Osteoblast (primary cell): ENCODE results near the gene VAMP5. TPM values are rescaled to one million over a fixed set of nuclear protein-coding genes. Genes with fewer than 3 reads are reported as not detected.
"Not testable (repeated sequence)": the region's sequence is repeated elsewhere in the genome, so short reads cannot be mapped to it uniquely, and the experiment has no call there.

ENCODE experiments used
- DNase-seq: peaks from one replicate; pipeline ENCODE4 v3.0.0; 2011; ENCODE audit warnings: low spot score, mixed read lengths; ENCODE audit not compliant: insufficient read length; ENCODE audit errors: missing footprints
- H2AFZ ChIP-seq: 2 replicates; pipeline ENCODE4 v1.6.0; 2011; ENCODE audit warnings: mild to moderate bottlenecking, low read length
- H3K27ac ChIP-seq: 2 replicates; pipeline ENCODE4 v1.5.1; 2011; ENCODE audit warnings: mild to moderate bottlenecking, low read depth, low read length, moderate library complexity
- H3K27me3 ChIP-seq: 2 replicates; pipeline ENCODE4 v1.6.0; 2012; ENCODE audit warnings: mild to moderate bottlenecking, control low read depth, inconsistent platforms, low read length, moderate library complexity; ENCODE audit not compliant: insufficient read depth
- H3K36me3 ChIP-seq: 2 replicates; pipeline ENCODE4 v1.5.1; 2011; ENCODE audit warnings: mild to moderate bottlenecking, low read length, control low read depth, moderate library complexity; ENCODE audit not compliant: insufficient read depth
- H3K4me1 ChIP-seq: 2 replicates; pipeline ENCODE4 v1.5.1; 2011; ENCODE audit warnings: mild to moderate bottlenecking, low read length, control low read depth, moderate library complexity; ENCODE audit not compliant: insufficient read depth
- H3K4me2 ChIP-seq: 2 replicates; pipeline ENCODE4 v1.6.0; 2011; ENCODE audit warnings: mild to moderate bottlenecking, low read length; ENCODE audit not compliant: insufficient read depth
- H3K4me3 ChIP-seq: fragments of 200-600 bp; sonication (generic); 3 replicates; pipeline ENCODE4 v1.5.1; 2012; ENCODE audit warnings: mild to moderate bottlenecking, low read length, inconsistent platforms; ENCODE audit not compliant: insufficient read depth
- H3K79me2 ChIP-seq: 2 replicates; pipeline ENCODE4 v1.6.0; 2012; ENCODE audit warnings: mild to moderate bottlenecking, low read length, control low read depth, inconsistent platforms; ENCODE audit not compliant: insufficient read depth
- H3K9me3 ChIP-seq: 2 replicates; pipeline ENCODE4 v1.5.1; 2011; ENCODE audit warnings: low read depth, low read length, control low read depth
- H4K20me1 ChIP-seq: 2 replicates; pipeline ENCODE4 v1.6.0; 2012; ENCODE audit warnings: mild to moderate bottlenecking, low read length, control low read depth; ENCODE audit not compliant: insufficient read depth
- CTCF ChIP-seq: IDR thresholded peaks from 2 replicates; pipeline ENCODE4 v1.5.1; 2011; ENCODE audit warnings: mild to moderate bottlenecking, low read depth, low read length, moderate library complexity; ENCODE audit errors: extremely low read depth
- total RNA-seq: library from RNA; depleted of rRNA; stranded (reverse); fragments of >200 nt; gene quantifications from 2 replicates; pipeline ENCODE4 v1.2.3, GENCODE V29; 2012

VAMP5 gene
- total RNA-seq, 1 donor: 27.1 TPM

- no peaks in the 10 kb centered on the region for H3K9me3 ChIP-seq
- TF ChIP-seq CTCF: no peak
- H3K4me2 ChIP-seq: no peak overlapping the region
- H3K27ac ChIP-seq: no peak overlapping the region
- H3K79me2 ChIP-seq: peaks cover 38% of the 10 kb centered on the region
- no peak overlapping the region for H3K4me3 ChIP-seq
- peaks cover 4% of the 10 kb centered on the region for H4K20me1 ChIP-seq
- H2AFZ ChIP-seq: no peak overlapping the region
- peaks cover 5% of the 10 kb centered on the region for H3K36me3 ChIP-seq
- peaks cover 45% of the 10 kb centered on the region for H3K4me1 ChIP-seq
- DNase-seq: no peak
- no peaks in the 10 kb centered on the region for H3K27me3 ChIP-seq
These were observed 5.0 kb downstream of the VAMP5 start for GRCh38 chr2:85589181-85589580.

GRCh38 chr2:85589982-85590791 is 6.0 kb downstream of the VAMP5 start:
- DNase-seq: peak; percentile 98
- H3K79me2 ChIP-seq: peaks cover 39% of the 10 kb centered on the region
- H3K36me3 ChIP-seq: peaks cover 5% of the 10 kb centered on the region
- peaks cover 4% of the 10 kb centered on the region for H4K20me1 ChIP-seq
- H3K4me2 ChIP-seq: peak overlapping the region; percentile 52
- no peaks in the 10 kb centered on the region for H3K27me3 ChIP-seq
- TF ChIP-seq CTCF: no peak
- no peaks in the 10 kb centered on the region for H3K9me3 ChIP-seq
- peak overlapping the region; percentile 90 for H3K27ac ChIP-seq
- H3K4me1 ChIP-seq: peaks cover 46% of the 10 kb centered on the region
- H3K4me3 ChIP-seq: peak overlapping the region; percentile 5
- no peak overlapping the region for H2AFZ ChIP-seq

- H3K4me1 ChIP-seq: peaks cover 39% of the 10 kb centered on the region
- H3K27me3 ChIP-seq: no peaks in the 10 kb centered on the region
- DNase-seq: peak; percentile 73
- no peaks in the 10 kb centered on the region for H3K9me3 ChIP-seq
- H3K4me2 ChIP-seq: peak overlapping the region; percentile 52
- peaks cover 4% of the 10 kb centered on the region for H4K20me1 ChIP-seq
- H3K27ac ChIP-seq: peak overlapping the region; percentile 90
- TF ChIP-seq CTCF: no peak
- H3K79me2 ChIP-seq: peaks cover 41% of the 10 kb centered on the region
- H2AFZ ChIP-seq: no peak overlapping the region
- peak overlapping the region; percentile 4 for H3K4me3 ChIP-seq
- peaks cover 5% of the 10 kb centered on the region for H3K36me3 ChIP-seq
These were observed 6.7 kb downstream of the VAMP5 start for GRCh38 chr2:85590950-85591349.

- H3K36me3 ChIP-seq: peaks cover 8% of the 10 kb centered on the region
- no peak overlapping the region for H3K4me3 ChIP-seq
- H4K20me1 ChIP-seq: peaks cover 10% of the 10 kb centered on the region
- peaks cover 43% of the 10 kb centered on the region for H3K4me1 ChIP-seq
- H3K79me2 ChIP-seq: peaks cover 44% of the 10 kb centered on the region
- H3K4me2 ChIP-seq: no peak overlapping the region
- no peaks in the 10 kb centered on the region for H3K9me3 ChIP-seq
- TF ChIP-seq CTCF: no peak
- no peaks in the 10 kb centered on the region for H3K27me3 ChIP-seq
- peak overlapping the region; percentile 90 for H3K27ac ChIP-seq
- no peak overlapping the region for H2AFZ ChIP-seq
- DNase-seq: no peak
These were observed 7.3 kb downstream of the VAMP5 start for GRCh38 chr2:85591563-85591962.

GRCh38 chr2:85592299-85592698 is 8.1 kb downstream of the VAMP5 start:
- H3K27me3 ChIP-seq, DNase-seq, H3K4me2 ChIP-seq, H3K4me3 ChIP-seq, H3K27ac ChIP-seq, H2AFZ ChIP-seq, H3K9me3 ChIP-seq: not testable (repeated sequence)
- H3K79me2 ChIP-seq: peaks cover 51% of the 10 kb centered on the region
- peaks cover 49% of the 10 kb centered on the region for H3K4me1 ChIP-seq
- peaks cover 15% of the 10 kb centered on the region for H3K36me3 ChIP-seq
- H4K20me1 ChIP-seq: peaks cover 15% of the 10 kb centered on the region
